Measurements from ENCODE around the gene ZNF605. TPM values are rescaled to one million over a fixed set of nuclear protein-coding genes. Genes with fewer than 3 reads are reported as not detected.

Gene ZNF605
- total and polyA plus RNA-seq, 2 of the 8 experiments (the other 6 are each of a cell fraction or from before 2014, with no cell fraction given): 3.6 to 20.3 TPM

GRCh38 chr12:132945806-132946205 is 10.3 kb downstream of the ZNF605 start:
- Histone ChIP-seq H2AFZ (ENCODE audit: low read length) (no peak overlapping the region), H3K79me2 (ENCODE audit: control insufficient read depth in 1 of 2, insufficient read depth in 2 of 2, low read length in 2 of 2) (peaks cover 3 to 7% of the 10 kb centered on the region in 2 experiments), H2BK15ac (ENCODE audit: low read length) (no peak overlapping the region), H3K18ac (ENCODE audit: extremely low read depth, low read length) (no peak overlapping the region), H2AK5ac (ENCODE audit: low read depth, low read length) (no peak overlapping the region), H3K27me3 (replicated peaks in 1 of 4; ENCODE audit: control insufficient read depth in 3 of 4, extremely low read depth in 1 of 4, insufficient read depth in 3 of 4, low read length in 3 of 4) (no peaks in the 10 kb centered on the region), H3K9me3 (ENCODE audit: insufficient read depth in 2 of 2, low read depth in 1 of 2, low read length in 1 of 2) (peaks cover 59 to 81% of the 10 kb centered on the region in 2 experiments), H4K20me1 (replicated peaks in 1 of 2; ENCODE audit: control insufficient read depth in 1 of 2, insufficient read depth in 2 of 2, low read length in 2 of 2) (peaks cover 0 to 4% of the 10 kb centered on the region in 2 experiments), H3K4ac (replicated peaks; ENCODE audit: insufficient read length, low read depth, low read length) (no peak overlapping the region), H3K23ac (ENCODE audit: insufficient read length) (no peak overlapping the region), H3K27ac (ENCODE audit: low read depth, low read length) (no peak overlapping the region), H3K4me2 (ENCODE audit: insufficient read depth in 1 of 2, low read depth in 2 of 2, low read length in 2 of 2) (no peak overlapping the region), H3K36me3 (ENCODE audit: control insufficient read depth in 2 of 4, insufficient read depth in 4 of 4, low read length in 3 of 4) (peaks cover 6 to 76% (median 35%) of the 10 kb centered on the region in 4 experiments; a peak in 7 of 8 replicates), H2BK5ac (ENCODE audit: low read depth, low read length) (no peak overlapping the region), H2BK12ac (ENCODE audit: low read depth, low read length) (no peak overlapping the region), H2BK20ac (ENCODE audit: low read length) (no peak overlapping the region), H3K56ac (replicated peaks; ENCODE audit: insufficient read length, low read depth, low read length) (no peak overlapping the region), H3K23me2 (ENCODE audit: low read depth, low read length) (peaks cover 4% of the 10 kb centered on the region), H4K8ac (ENCODE audit: extremely low read depth, insufficient read depth, low read length) (no peak overlapping the region), H2BK120ac (replicated peaks; ENCODE audit: low read depth, low read length) (no peak overlapping the region), H3K4me3 (ENCODE audit: extremely low read depth in 1 of 4, insufficient read depth in 2 of 4, low read depth in 3 of 4, low read length in 4 of 4) (no peak overlapping the region), H3K4me1 (replicated peaks in 1 of 4; ENCODE audit: control insufficient read depth in 3 of 4, insufficient read depth in 4 of 4, low read length in 3 of 4) (no peaks in the 10 kb centered on the region), H4K91ac (replicated peaks; ENCODE audit: insufficient read length, low read length) (no peak overlapping the region), H4K5ac (ENCODE audit: insufficient read length, low read depth, low read length) (no peak overlapping the region), H3K9ac (replicated peaks in 1 of 4; ENCODE audit: extremely low read depth in 1 of 4, low read depth in 3 of 4, low read length in 3 of 4) (no peak overlapping the region), H3K14ac (ENCODE audit: insufficient read length) (no peak overlapping the region), H3K79me1 (ENCODE audit: low read depth, low read length) (peaks cover 4% of the 10 kb centered on the region)
- 96% methylated on average over 9 of the region's 9 CpGs; no CpG with 5 or more reads in 1 of the 2 experiments for WGBS, 2 experiments (ENCODE audit: extremely low coverage in 1 of 2, insufficient coverage in 1 of 2, insufficient read length in 1 of 2, insufficient replicate concordance in 2 of 2, low coverage in 1 of 2, low lambda C conversion rate in 2 of 2, missing lambda C conversion rate in 1 of 2)
- DNase-seq (ENCODE audit: low read depth in 1 of 2, low spot score in 2 of 2) (no peak), FAIRE-seq (no peak)
- ChIA-PET POLR2A (ENCODE audit: partially characterized antibody) (interaction anchor here (0.5 kb wide), 1 partner anchor 76 kb away, joined by 3 read pairs; no protein-coding TSS in a partner anchor), CTCF (ENCODE audit: partially characterized antibody) (interaction anchor here (0.9 kb wide), 1 partner anchor 112 kb away, joined by 3 read pairs; no protein-coding TSS in a partner anchor)
- no peak for TF ChIP-seq GTF2F1 (IDR thresholded peaks at IDR 0.05; ENCODE audit: borderline replicate concordance, low read depth, low read length)
- TF ChIP-seq CREB1 (IDR thresholded peaks at IDR 0.05): no peak
- TF ChIP-seq JUN (IDR thresholded peaks at IDR 0.05; ENCODE audit: low read depth, low read length): no peak
- TF ChIP-seq BRCA1 (IDR thresholded peaks at IDR 0.05; ENCODE audit: low read depth, low read length): no peak
- TF ChIP-seq ASH2L (IDR thresholded peaks at IDR 0.05; ENCODE audit: low read length): no peak
- no peak for TF ChIP-seq CHD1 (IDR thresholded peaks at IDR 0.05; ENCODE audit: low read depth, low read length)
- no peak for TF ChIP-seq SAP30 (IDR thresholded peaks at IDR 0.05; ENCODE audit: insufficient read depth, insufficient replicate concordance, low read length)
- no peak for TF ChIP-seq SIRT6 (IDR thresholded peaks at IDR 0.05; ENCODE audit: low read length)
- TF ChIP-seq SP2 (IDR thresholded peaks at IDR 0.05; ENCODE audit: low read length): no peak
- no peak for TF ChIP-seq FOSL1 (IDR thresholded peaks at IDR 0.05; ENCODE audit: insufficient read depth, low read depth, low read length)
- TF ChIP-seq USF2 (IDR thresholded peaks at IDR 0.05; ENCODE audit: low read length): no peak
- no peak for TF ChIP-seq POLR2AphosphoS5 (IDR thresholded peaks at IDR 0.05; ENCODE audit: low read depth, low read length)
